ENCODE data around the gene ARHGAP21. TPM values are rescaled to one million over a fixed set of nuclear protein-coding genes. Genes with fewer than 3 reads are reported as not detected.

The ARHGAP21 gene
- total RNA-seq, 1 donor from 2014 or later = 46.8 TPM

- H3K4me3 ChIP-seq (ENCODE audit: low read depth, low read length) = no peak overlapping the region
- no peak for DNase-seq (ENCODE audit: low read depth)
- no peak for TF ChIP-seq CTCF (conservative IDR thresholded peaks at IDR 0.05; ENCODE audit: low read depth, low read length)
Measured at GRCh38 chr10:24596217-24596930, 127.3 kb downstream of the ARHGAP21 start.

- H3K4me3 ChIP-seq (ENCODE audit: low read depth, low read length) = no peak overlapping the region
- no peak for TF ChIP-seq CTCF (conservative IDR thresholded peaks at IDR 0.05; ENCODE audit: low read depth, low read length)
- DNase-seq (ENCODE audit: low read depth) = no peak
Measured at GRCh38 chr10:24590697-24591457, 132.8 kb downstream of the ARHGAP21 start.

- H3K4me3 ChIP-seq (ENCODE audit: low read depth, low read length) = no peak overlapping the region
- no peak for TF ChIP-seq CTCF (conservative IDR thresholded peaks at IDR 0.05; ENCODE audit: low read depth, low read length)
- DNase-seq (ENCODE audit: low read depth) = no peak
Measured at GRCh38 chr10:24589265-24589664, 134.4 kb downstream of the ARHGAP21 start.

- DNase-seq (ENCODE audit: low read depth) = no peak
- no peak for TF ChIP-seq CTCF (conservative IDR thresholded peaks at IDR 0.05; ENCODE audit: low read depth, low read length)
- no peak overlapping the region for H3K4me3 ChIP-seq (ENCODE audit: low read depth, low read length)
Measured at GRCh38 chr10:24579906-24580305, 143.8 kb downstream of the ARHGAP21 start.

GRCh38 chr10:24579448-24579847, 144.2 kb downstream of the ARHGAP21 start:
- no peak for DNase-seq (ENCODE audit: low read depth)
- H3K4me3 ChIP-seq (ENCODE audit: low read depth, low read length) = no peak overlapping the region
- no peak for TF ChIP-seq CTCF (conservative IDR thresholded peaks at IDR 0.05; ENCODE audit: low read depth, low read length)

GRCh38 chr10:24575481-24576002, 148.1 kb downstream of the ARHGAP21 start:
- DNase-seq (ENCODE audit: low read depth) = no peak
- TF ChIP-seq CTCF (conservative IDR thresholded peaks at IDR 0.05; ENCODE audit: low read depth, low read length) = no peak
- no peak overlapping the region for H3K4me3 ChIP-seq (ENCODE audit: low read depth, low read length)

All from epithelial cell of proximal tubule (primary cell).